Ammon's horn (tissue), 1 donor: ENCODE measurements around the gene RNF224.

ENCODE experiments used
- DNase-seq: peaks from one replicate; pipeline ENCODE4 v3.0.0-alpha.2; 2016; ENCODE audit warnings: low spot score

RNF224 gene

DNA sequence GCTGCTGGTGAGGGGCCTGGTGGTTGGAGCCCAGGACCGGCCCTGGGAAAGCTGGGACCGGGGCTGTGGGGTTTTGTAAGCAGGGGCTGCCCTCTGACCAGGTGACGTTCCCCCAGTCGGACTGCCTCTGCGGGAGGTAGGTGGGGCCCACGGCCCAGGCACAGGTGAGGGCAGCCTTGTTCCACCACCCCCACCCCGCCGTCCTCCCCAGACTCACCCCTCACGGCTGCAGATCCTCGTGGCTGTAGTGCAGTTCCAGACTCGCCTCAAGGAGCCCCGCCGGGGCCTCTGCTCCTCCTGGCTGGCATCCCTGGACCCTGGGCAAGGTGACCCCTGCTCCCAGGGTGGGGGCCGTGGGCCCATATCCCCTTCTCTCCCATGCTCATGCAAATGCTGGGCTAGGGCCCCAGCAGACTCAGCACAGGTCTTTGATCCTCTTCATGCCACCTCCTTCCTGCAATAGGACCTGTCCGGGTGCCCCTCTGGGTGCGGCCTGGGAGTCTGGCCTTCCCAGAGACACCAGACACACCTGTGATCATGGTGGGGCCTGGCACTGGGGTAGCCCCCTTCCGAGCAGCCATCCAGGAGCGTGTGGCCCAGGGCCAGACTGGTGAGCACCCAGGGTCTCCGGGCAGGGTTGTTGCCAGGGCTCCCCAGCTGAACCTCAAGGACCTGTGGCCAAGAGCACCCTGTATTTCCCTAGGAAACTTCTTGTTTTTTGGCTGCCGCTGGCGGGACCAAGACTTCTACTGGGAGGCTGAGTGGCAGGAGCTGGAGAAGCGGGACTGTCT is 11.9 kb upstream of the RNF224 start:
- no peak for DNase-seq

DNA sequence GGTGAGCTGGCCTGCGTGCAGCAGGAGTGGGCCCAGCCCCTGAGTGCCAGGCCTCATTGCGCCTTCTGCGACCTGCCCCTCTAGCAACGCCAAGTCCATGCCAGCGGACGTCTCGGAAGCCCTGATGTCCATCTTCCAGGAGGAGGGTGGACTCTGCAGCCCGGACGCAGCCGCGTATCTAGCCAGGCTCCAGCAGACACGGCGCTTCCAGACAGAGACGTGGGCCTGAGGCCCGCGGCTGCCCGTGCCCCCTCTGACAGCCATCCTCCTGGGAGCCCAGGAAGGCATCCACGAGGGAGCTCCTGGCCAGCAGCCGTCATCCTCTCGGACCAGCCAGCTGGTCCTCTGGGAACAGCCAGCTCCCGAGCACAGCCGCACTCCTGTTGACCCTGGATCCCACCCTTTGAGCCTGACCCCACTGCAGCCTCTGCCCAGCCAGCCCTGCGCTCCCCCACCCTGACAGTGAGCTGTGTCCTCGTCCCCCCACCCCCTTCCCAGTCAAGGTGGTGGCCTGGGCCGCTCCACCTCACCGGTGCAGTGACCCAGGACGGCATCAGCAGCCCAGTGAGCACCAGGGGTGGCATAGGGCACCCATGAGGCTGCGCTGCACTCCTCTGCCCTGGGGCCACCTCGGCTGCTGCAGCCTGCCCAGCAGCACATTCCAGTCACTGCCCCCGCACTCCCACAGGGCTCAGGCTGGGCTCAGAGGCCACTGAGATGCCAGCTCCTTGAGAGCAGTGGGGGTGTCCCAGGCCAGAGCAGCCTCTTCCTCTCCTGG is 10.9 kb upstream of the RNF224 start:
- no peak for DNase-seq

DNA sequence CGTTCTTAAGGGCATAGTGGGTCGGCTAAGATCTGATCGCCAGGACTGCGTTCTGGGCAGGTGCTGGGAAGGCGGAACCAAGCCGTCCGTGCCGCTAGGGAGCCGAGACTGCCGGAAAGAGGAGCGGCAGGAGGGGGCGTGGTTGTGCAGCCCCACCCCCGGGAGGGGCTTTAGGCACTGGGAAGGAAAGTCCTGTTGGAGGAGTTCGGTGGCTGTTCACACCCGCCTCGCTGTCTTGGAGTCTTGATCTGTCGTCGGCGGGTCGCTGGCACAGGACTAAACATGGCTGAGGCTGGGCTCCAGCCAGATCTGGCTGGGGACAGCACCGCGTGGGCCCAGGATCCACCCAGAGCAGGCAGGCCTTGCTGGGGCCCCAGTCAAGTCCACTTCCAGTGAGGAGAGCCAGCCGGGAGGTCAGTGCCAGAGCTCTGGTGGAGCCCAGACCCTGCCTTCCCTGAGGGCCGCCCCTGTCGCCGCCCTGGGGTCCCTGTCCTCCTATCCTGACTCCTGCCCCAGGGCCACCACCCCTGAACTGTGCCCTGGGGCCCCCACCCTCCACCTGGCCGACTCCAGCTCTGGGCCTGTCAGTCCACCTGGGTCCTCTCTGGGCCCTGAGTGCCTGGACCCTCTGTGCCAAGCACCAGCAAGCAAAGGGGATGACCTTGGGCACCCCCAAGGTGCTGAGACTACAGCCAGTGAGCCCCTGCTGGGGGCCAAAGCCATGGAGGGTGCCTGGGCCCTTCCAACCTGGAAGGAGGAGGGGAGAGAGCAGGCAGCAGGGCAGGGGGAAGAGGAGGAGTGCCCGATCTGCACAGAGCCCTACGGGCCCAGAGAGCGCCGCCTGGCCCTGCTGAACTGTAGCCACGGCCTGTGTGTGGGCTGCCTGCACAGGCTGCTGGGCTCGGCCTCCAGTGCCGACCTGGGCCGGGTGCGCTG is 9.8 kb upstream of the RNF224 start:
- DNase-seq = no peak

DNA sequence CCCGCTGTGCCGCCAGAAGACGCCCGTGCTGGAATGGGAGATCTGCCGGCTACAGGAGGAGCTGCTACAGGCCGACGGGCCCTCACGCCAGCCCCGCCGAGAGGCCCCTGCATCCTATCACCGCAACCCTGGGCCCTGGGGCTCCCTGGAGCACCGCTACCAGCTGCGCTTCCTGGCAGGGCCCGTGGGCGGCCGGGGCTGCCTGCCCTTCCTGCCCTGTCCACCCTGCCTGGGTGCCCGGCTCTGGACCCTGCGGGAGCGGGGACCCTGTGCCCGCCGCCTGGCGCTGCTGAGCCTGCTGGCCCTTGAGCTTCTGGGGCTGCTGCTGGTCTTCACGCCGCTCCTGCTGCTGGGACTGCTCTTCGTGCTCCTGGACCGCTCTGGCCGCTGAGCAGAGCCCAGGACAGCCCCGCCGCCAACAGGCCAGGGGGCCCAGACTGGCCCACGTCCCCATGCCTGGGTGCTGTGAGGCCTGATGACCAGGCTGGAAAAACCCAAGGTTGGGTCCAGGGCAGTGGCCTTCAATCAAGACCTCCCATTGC is 9.0 kb upstream of the RNF224 start:
- DNase-seq = no peak

DNA sequence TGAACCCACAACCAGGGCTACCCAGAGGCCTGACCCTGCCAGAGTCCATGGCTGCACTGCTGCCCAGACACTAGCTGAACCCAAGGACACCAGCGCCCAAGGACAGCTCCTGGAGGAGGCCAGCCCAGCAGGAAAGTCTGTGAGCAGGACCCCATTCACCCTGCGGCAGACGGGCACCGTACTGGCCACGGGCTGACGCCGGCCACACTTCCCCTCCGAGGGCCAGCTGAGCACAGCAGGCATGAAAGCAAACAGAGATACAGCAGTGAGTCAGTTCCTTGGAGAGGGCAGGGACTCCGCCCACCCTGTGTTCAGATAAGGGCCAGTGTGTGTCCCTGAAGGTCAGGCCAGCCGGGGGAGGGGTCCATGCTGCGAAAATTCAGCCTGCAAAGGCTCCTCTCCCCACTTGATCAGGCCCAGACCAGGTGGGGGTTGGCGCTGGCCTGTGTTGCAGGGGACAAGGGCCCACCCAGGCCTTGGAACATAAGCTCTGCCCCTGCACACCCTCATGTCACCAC is 8.5 kb upstream of the RNF224 start:
- DNase-seq = no peak

DNA sequence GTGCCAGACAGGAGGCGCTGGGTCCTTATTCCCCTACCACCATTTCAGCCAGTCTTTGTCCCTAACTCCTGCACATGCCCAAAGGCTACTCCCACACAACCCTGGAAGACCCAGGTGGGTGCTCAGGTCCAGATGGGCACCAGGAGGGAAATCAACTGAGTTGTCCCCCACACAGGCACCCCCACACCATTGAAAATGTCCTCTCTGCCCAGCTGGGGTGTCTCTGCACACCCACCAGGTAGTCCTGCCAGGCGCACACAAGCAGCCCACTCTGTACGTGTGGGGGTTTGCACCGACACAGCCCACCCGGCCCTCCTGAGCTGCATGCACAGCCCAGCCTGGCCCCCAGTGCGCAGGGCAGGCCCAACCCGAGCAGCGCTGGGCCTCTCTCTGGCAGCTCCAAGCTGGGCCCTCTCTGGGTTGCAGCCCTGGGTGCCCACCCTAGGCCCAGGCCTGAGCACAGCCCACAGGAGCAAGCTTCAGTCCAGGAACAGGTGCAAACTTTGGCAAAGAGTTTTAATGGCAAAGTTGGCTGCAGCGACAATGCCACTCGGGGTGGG is 7.5 kb upstream of the RNF224 start:
- no peak for DNase-seq

DNA sequence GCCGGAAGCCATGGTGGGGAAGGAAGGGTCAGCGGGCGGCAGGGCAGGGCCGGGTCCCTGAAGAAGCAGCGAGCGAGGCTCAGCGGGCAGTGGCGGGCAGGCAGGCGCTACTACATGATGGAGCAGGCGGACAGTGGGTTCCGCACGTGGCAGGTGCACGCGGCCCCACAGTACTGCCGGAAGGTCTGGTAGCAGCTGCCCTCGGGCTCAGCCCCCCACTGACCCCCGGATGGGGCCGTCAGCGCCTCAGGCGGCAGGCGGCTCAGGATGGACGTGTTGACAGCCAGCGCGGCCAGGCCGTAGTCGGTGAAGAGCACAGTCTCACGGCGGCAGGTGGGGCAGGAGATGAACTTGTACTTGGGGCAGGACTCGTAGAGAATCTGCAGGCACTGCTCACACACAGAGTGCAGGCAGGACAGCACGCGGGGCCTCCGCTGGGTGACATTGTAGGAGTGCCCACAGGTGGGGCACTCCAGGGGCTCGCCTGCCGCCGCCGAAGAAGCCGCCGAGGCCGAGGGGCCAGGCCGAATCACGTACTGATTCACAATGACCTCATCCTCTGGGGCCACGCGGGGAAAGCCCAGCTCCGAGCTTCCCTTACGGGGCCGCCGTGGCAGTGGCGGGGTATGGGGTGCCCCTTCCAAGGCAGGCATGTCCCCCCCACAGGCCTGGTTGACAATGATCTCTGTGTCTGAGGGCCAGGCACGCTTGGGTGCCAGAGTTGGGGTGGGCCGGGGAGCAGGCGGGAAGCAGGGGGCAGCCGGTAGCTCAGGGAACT is 6.8 kb upstream of the RNF224 start:
- no peak for DNase-seq

DNA sequence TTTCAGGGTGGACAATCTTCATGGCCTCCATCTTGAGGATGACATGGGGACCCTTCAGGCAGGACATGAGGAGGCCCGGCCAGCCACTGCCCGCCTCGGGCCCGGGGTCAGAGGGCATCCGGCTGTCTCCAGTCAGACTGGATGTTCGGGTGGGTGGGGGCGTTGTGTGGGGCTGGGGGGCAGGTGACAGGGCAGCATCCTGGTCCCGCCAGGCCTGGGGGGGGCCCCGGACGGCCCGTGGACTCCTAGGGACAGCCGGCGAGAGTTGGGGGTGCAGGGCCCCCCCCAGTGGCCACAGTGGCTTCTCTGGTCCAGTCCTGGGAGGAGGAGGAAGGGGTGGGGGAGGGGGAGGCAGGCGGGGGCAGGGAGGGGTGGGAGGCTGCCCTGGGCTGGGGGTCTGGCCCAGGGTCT is 6.2 kb upstream of the RNF224 start:
- DNase-seq = no peak

DNA sequence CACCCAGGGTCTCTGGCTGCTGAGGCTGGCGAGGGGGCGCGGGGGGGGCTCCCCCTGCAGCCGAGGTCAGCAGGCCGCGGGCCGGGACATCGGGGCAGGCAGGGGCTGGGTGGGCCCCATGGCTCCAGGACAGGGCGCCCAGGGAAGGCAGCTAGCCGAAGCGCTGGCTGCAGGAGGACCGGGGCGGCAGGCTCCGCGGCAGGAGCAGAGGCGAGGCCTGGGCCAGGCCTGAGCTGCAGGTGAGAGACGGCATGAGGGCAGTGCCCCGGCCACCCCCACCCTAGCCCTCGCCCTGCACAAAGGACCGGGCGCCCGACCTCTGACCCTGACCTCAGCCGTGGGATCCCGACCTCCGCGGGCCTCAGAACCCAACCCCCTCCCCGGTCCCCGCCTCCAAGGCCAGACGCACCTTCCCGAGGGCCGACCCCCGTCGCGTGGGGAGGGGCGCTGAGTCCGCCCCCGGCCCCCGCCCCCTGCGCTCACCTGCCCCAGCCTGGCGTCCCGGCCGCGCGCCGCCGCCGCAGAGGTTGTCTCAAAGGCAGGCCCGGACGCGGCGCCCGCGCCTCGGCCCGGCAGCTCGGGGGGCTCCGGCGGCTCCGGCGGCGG is 5.7 kb upstream of the RNF224 start:
- no peak for DNase-seq

DNA sequence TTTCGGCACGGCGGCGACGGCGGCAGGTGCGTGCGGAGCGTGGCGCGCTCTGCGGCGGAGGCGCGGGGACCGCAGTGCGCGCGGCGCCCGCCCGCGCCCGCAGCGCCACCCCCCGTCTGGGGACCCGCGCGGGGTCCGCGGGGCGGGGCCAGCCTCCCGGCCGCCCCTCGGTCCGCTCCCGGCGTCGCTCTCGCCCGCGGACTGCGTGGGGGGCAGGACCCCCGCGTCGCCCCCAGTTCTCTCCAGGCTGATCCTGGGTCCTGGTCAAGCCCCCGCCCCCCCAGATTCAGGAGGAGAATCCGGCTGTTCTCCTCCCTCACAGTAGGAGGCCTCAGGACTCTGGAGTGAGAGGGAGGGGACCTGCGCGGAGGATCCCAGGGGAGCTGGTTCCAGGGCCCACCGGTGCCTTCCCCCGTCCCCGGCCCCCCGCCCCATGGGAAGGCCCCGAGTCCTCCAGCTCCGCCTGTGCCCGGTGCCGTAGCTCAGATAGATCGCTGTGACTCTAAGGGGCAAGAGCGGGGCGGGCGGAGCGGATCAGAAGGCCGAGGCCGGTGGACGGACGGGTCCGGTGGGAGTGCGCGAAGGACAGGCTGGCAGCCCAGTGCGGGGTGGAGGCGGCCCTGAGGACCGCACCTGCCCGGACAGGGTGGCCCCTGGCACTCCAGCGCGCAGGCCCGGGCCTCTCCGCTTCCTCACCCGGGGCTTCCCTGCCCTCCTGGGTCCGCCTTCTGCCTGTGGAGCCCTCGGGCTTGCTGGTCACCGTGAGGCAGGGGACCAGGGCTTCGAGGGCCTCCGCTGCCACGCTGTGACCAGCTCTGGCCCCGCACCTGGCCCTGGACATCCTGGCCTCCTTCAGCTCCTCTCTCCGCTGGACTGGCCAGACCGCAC is 4.9 kb upstream of the RNF224 start, which contains the start of gene RNF208:
Gene RNF208 (minus strand): TSS at position 51 of the 888 bp plus-strand sequence. CDS start 1,028 bp downstream, outside the sequence.
- DNase-seq = no peak

DNA sequence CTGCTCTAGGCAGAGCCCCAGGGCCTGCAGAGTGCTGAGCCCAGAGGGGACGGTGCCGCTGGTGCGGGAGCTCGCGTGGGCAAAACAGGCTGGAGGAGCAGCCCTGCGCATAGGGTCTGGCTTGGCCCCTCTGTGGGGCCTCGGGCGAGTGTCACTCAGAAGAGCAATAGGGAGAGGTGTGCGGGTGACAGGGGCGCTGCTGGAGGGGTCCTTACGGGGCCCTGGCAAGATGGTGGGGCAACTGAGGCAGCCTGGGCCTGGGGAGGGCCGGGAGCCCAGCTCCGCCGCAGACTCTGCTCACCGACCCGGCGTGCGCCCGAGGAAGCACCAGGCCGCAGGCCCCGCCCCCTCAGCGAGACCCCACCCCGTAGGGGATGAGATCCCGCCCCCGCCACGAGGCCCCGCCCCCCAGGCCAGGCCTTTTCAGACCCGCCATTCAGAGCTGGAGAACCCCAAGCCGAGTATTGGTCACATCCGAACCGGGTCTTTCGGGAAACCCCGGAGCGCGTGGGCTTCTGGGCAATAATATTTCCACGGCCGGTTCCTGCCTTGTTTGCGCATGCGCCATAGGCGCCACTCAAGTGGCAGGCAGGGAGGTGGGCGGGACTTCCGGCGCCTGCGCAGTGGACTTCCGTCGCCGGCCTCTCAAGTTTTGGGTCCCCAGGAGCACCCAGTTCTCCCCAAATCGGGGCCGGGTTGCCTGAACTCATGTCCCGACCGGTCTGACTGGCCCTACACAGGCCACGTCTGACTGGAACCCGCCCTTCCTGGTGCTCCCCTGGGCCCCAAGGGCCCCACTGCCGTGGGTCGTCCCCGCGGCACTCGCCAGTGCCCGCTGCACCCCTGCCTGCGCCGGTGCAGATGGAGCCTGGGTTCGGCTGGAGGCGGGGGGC is 4.0 kb upstream of the RNF224 start:
- DNase-seq = peak; percentile 93

DNA sequence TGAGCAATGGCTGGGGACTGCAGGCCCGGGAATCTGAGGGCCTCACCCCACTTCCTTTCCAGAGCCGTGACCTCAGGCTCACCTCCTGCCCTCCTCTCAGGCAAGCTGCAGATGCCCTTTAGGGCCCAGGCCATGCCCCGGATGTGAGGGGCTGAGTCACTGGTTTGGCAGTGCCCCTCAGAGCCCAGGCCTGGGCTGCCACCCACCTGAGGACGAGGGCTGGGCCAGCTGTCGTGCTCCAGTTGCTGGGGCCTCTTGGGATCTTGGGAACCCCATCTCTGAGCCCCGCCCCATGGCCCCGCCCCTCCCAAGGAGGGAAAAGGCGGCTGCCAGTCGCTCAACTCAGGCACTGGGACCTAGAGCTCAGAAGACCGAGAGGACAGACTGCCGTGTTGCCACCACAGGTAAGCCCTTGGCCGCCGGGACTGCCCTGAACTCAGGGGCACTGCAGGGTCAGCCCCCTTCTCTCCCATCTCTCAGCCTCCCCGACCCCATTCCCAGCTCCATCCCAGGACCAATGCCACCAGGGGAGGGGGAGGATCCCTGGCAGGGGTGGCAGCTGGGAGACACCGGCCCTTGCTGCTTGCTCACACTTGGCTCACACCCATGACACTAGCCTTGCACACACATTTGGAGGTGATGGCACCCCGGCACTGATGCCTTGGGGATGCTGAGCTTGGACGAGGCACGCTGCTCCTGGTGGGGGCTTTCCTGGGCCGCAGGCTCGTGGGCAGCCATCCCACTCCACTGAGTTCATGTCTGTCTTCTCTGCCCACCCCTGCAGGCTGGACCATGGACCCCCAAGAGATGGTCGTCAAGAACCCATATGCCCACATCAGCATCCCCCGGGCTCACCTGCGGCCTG is 2.2 kb upstream of the RNF224 start, which contains the start of gene CYSRT1:
Gene CYSRT1 (plus strand): TSS at position 345 of the 865 bp plus-strand sequence. CDS start 448 bp downstream, at position 793.
- DNase-seq = no peak

DNA sequence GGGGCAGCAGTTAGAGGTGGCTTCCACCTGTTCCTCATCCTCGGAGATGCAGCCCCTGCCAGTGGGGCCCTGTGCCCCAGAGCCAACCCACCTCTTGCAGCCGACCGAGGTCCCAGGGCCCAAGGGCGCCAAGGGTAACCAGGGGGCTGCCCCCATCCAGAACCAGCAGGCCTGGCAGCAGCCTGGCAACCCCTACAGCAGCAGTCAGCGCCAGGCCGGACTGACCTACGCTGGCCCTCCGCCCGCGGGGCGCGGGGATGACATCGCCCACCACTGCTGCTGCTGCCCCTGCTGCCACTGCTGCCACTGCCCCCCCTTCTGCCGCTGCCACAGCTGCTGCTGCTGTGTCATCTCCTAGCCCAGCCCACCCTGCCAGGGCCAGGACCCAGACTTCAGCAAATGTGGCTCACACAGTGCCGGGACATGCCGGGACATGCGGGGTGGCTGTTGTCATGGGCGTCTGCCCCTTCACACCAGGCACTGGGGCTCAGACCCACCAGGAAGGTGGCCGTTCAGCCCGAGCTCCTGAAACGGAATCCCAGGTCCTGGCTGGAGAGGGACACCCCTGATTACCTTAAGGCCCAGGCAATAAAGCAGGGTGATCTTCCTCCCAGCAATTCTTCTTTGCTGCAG is 1.5 kb upstream of the RNF224 start:
- no peak for DNase-seq

DNA sequence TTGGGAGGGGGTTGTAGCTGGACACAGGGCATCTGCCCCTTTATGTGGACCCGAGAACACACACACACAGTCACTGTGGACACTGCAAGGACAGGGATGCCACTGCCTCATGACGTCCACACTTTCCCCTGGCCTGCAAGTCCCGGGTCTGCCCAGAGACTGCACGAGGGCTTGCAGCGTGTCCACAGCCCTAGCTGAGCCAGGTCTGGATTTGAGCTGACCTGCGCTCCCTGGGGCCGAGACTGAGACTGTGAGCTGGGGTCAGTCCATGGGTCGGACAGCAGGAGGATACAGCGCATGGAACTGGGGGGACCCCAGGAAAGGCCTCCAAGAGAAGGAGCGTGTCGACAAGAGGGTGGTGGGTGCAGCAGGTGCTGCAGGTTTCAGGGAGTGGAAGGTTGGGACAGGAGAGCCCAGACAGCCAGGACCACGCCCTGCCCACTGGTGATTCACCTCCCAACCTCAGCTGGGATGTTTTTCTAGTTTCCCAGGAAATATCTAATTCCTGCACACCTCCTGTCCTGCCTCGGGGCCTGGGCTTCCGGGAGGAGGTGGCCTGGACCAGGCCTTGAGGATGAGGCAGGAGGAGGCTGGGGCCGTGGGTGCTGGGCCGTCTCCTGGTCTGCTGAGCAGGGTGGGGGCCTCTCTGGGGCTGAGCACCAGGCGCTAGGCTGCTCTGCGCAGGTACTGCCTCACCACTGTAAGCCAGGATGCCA is 806 bp upstream of the RNF224 start:
- no peak for DNase-seq

DNA sequence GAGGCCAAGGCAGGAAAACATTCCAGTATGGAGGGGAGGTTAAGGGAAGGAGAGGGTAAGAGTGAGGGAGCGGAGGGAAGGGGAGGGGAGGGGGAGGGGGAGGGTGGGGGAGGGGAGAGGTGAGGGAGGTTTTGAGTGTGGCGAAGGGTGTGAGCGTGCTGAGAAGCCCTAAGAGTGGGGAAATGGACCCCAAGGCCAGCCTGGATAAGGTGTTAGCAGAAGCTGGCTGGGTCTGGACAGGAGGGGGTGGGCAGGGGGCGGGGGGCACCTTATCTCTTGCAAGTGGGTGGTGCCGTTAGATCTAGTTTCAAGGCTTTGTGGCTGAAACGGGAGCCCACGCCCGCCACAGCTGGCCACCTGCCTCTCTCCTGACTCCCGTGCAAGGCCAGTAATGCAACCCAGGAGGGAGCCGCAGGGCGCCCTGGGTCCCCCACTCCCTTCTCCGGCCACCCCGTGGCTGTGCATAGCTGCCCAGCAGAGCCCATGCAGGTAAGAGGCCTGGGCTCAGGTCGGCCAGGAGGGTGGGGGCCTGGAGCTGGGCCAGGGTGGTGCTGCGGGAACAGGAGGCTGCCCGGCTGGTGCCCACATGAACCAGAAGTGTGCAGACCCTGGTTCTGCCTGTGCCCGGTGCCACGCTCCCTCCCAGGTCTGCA is 677 bp downstream of the RNF224 start:
- no peak for DNase-seq
